NT2/D1 (cell line): ENCODE measurements around the gene TNS3.

Experiments used
- DNase-seq: peaks from one replicate; pipeline ENCODE4 v3.0.0-alpha.2; 2011; ENCODE audit warnings: low read depth, low spot score
- H3K27me3 ChIP-seq: 2 replicates; pipeline ENCODE4 v1.6.0; 2011; ENCODE audit warnings: mild to moderate bottlenecking; ENCODE audit not compliant: insufficient read length, insufficient read depth
- H3K36me3 ChIP-seq: 2 replicates; pipeline ENCODE4 v1.6.1; 2011; ENCODE audit warnings: mild to moderate bottlenecking, low read length, mixed read lengths; ENCODE audit not compliant: insufficient read depth, insufficient read length
- H3K4me1 ChIP-seq: 2 replicates; pipeline ENCODE4 v1.5.1; 2011; ENCODE audit not compliant: insufficient read depth, insufficient read length
- H3K4me3 ChIP-seq: 2 replicates; pipeline ENCODE4 v1.5.1; 2011; ENCODE audit warnings: low read depth; ENCODE audit not compliant: insufficient read length
- H3K9ac ChIP-seq: 2 replicates; pipeline ENCODE4 v1.6.0; 2011; ENCODE audit warnings: low read depth; ENCODE audit not compliant: insufficient read length
- H3K9me3 ChIP-seq: 2 replicates; pipeline ENCODE4 v1.5.1; 2011; ENCODE audit warnings: mild to moderate bottlenecking, low read length; ENCODE audit not compliant: insufficient read depth
- SUZ12 ChIP-seq: IDR thresholded peaks from 2 replicates; pipeline ENCODE4 v1.6.1; 2011; ENCODE audit not compliant: insufficient read length, insufficient read depth; ENCODE audit errors: extremely low read depth
- YY1 ChIP-seq: IDR thresholded peaks from 2 replicates; pipeline ENCODE4 v1.6.1; 2011; ENCODE audit not compliant: insufficient read length, insufficient read depth
- ZNF274 ChIP-seq: IDR thresholded peaks from 2 replicates; pipeline ENCODE4 v1.6.1; 2011; ENCODE audit warnings: mild to moderate bottlenecking, low read depth, low read length

TNS3 gene

DNA sequence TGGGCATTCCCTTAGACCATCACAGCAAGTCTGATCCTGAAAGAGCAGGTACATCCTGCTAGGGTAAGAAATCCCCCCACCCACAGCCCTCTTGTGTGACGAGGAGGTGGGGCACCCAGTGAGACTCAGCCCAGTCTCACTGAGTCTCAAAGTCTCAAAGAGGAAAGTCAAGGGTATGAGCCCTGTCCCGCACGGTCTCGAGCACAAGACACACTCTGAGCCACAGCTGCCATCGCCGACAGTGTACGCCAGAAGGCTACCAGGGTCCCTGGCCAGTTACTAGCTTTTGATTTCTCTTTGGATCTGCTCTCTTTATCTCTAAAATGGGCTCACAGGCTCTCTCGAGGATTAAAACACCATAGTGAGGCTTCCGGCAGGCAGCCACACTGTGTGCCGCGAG is 190.2 kb downstream of the TNS3 start:
- no peak for DNase-seq
- Histone ChIP-seq H3K4me3 (no peak overlapping the region), H3K9me3 (no peaks in the 10 kb centered on the region), H3K9ac (no peak overlapping the region), H3K4me1 (no peaks in the 10 kb centered on the region), H3K36me3 (peaks cover 86% of the 10 kb centered on the region), H3K27me3 (no peaks in the 10 kb centered on the region)
- TF ChIP-seq YY1 (no peak), ZNF274 (no peak), SUZ12 (no peak)

DNA sequence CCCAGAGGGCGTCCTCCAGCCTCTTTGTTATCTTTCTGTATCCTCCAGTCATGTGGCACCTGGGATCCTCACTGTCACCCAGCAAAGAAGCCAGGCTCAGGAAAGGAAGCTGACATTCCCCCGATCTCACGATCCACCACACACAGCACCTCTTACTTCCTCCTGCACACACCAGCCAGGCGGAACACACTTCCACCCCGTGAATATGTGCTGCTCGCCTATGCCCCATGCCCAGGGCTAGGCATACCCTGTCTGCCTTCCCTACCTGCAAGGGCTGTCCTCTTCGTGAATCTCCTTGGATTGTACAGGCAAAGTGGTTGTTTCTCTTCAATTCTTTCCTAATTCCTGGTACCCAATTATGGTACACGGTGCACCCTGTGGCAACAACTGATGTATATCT is 191.0 kb downstream of the TNS3 start:
- H3K36me3 ChIP-seq = peaks cover 84% of the 10 kb centered on the region
- no peaks in the 10 kb centered on the region for H3K27me3 ChIP-seq
- H3K4me3 ChIP-seq = no peak overlapping the region

DNA sequence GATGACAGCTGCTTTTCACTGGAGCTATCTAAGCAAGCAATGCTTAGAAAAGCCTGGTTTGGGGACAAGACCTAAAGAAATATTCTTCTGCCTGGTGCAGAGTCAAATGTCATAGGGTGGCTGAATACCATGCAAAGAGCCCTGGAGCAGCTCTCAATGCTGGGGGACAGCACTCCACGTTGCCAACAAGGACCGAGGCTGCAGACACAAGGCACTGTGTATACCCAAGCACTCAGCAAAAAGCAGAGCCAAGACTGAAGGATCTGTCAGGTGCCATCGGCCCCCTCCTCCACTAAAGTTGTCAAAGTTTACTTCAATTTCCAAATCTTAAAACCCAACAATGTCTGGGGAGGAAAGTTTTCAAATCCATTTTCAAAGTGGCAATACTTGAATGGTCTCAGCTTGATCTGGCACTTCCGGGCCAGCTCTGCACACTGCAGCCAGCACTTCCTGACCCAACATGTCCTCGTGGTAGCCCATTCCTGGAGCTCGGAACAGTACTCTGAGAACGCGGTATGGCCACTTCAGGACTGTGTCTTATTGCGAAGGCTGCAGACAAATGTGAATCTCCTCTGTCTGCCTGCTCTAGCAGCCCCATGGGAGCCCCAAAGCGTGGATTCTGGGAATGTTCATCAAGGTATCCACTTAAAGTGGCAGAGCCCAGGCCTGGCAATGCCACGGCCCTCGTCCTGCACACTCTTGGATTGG is 191.8 kb downstream of the TNS3 start:
- Histone ChIP-seq H3K9ac (no peak overlapping the region), H3K9me3 (no peaks in the 10 kb centered on the region), H3K27me3 (no peaks in the 10 kb centered on the region), H3K4me1 (no peaks in the 10 kb centered on the region), H3K4me3 (no peak overlapping the region), H3K36me3 (peaks cover 83% of the 10 kb centered on the region)
- TF ChIP-seq SUZ12 (no peak), ZNF274 (no peak), YY1 (no peak)
- DNase-seq = no peak

More for the DNA sequence above, 191.0 kb downstream of the TNS3 start:
- H3K9me3 ChIP-seq = no peaks in the 10 kb centered on the region
- DNase-seq = no peak
- TF ChIP-seq YY1 (no peak), SUZ12 (no peak), ZNF274 (no peak)
- no peaks in the 10 kb centered on the region for H3K4me1 ChIP-seq
- no peak overlapping the region for H3K9ac ChIP-seq

GRCh38 chr7:47389171-47389922 is 192.6 kb downstream of the TNS3 start:
- Histone ChIP-seq H3K4me1 (peaks cover 4% of the 10 kb centered on the region), H3K9ac (no peak overlapping the region), H3K27me3 (no peaks in the 10 kb centered on the region), H3K9me3 (no peaks in the 10 kb centered on the region), H3K36me3 (peaks cover 81% of the 10 kb centered on the region), H3K4me3 (no peak overlapping the region)
- no peak for DNase-seq
- TF ChIP-seq ZNF274 = no peak
- TF ChIP-seq YY1 = no peak
- TF ChIP-seq SUZ12 = no peak

DNA sequence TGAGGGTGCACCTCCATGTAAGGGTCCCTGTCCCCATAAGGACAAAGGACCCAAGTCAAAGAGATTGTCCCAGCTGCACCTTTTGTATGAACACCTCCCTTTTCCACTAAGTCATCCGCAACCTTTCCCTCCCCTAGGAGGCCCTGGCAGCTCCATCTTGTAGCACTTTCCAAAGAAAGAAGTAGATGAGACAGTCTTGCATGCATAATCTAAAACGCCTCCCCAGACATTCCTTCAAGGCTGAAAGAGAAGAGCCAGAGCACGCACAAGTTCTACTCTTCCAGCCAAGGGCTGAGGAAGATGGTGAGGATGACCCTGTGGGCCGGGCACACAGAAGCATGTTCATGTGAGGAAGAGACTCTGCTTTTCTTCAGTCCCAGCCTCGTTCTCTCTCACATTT is 194.4 kb downstream of the TNS3 start:
- Histone ChIP-seq H3K4me1 (peaks cover 4% of the 10 kb centered on the region), H3K27me3 (no peaks in the 10 kb centered on the region), H3K9ac (no peak overlapping the region), H3K9me3 (no peaks in the 10 kb centered on the region), H3K36me3 (peaks cover 66% of the 10 kb centered on the region), H3K4me3 (no peak overlapping the region)
- TF ChIP-seq YY1 (no peak), SUZ12 (no peak), ZNF274 (no peak)
- no peak for DNase-seq

DNA sequence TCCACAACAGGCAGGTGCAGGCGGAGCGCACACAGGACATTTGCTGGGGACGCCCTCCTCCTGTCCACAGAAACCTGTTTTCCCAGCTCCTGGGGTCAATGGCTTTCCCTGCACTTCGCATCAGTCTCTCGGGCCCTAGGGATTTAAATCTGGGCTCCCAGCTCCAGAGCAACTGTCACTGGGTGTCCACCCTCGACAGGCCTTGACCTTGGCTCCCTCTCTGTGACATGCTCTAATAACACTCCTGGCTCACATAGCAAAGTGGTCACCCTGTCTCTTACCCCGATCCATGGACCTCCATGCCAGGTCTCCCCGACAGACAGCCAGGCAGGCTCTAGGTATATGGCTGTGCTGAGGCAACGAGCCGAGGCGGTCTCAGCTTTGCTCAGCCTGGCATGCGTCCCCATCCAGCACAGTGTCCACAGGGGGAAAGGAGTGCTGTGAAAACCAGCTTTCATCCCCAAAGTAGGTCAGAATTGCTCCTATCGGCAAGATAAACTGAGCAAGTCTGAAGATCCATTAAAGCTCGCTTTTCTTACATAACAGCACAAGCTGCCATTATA is 195.6 kb downstream of the TNS3 start:
- Histone ChIP-seq H3K4me1 (peaks cover 5% of the 10 kb centered on the region), H3K9me3 (no peaks in the 10 kb centered on the region), H3K36me3 (peaks cover 56% of the 10 kb centered on the region), H3K9ac (no peak overlapping the region), H3K27me3 (no peaks in the 10 kb centered on the region), H3K4me3 (no peak overlapping the region)
- no peak for DNase-seq
- TF ChIP-seq ZNF274 = no peak
- TF ChIP-seq YY1 = no peak
- TF ChIP-seq SUZ12 = no peak

- no peaks in the 10 kb centered on the region for H3K27me3 ChIP-seq
- H3K36me3 ChIP-seq = peaks cover 53% of the 10 kb centered on the region
- H3K4me3 ChIP-seq = no peak overlapping the region
- no peak for TF ChIP-seq SUZ12
- TF ChIP-seq ZNF274 = no peak
- TF ChIP-seq YY1 = no peak
- no peak for DNase-seq
- peaks cover 10% of the 10 kb centered on the region for H3K4me1 ChIP-seq
- H3K9ac ChIP-seq = no peak overlapping the region
- no peaks in the 10 kb centered on the region for H3K9me3 ChIP-seq
These were observed 196.3 kb downstream of the TNS3 start for GRCh38 chr7:47385536-47386125.
